ENCODE measurements around the gene SGMS1.

The SGMS1 gene

GRCh38 chr10:50407076-50407801 lies 216.5 kb downstream of the SGMS1 start:
- FAIRE-seq (no peak), DNase-seq (ENCODE audit: insufficient read length, low spot score) (no peak)

DNA sequence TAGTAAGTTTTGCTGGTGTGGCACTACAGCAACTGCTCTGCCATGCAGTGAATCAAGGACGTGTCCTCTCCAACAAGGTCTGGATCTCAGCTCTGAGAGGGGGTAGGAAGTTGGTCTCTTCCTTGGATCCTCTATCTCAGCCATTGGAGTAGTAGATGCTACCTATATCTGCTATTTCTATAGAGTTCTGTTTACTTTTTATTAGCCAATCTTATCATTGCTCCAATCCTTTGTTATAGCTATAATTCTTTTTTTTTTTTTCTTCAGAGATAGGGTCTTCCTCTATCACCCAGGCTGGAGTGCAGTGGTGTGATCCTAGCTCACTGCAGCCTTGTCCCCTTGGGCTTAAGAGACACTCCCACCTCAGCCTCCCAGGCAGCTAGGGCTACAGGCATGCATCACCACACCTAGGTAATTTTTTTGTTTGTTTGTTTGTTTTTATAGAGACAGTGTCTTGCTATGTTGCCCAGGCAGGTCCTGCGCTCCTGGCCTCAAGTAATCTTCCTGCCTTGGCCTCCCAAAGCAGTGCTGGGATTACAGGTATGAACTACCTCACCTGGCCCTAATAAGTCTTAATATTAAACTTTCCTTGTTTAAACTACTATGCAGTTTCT lies 217.2 kb downstream of the SGMS1 start:
- FAIRE-seq (no peak), DNase-seq (ENCODE audit: insufficient read length, low spot score) (no peak)

DNA sequence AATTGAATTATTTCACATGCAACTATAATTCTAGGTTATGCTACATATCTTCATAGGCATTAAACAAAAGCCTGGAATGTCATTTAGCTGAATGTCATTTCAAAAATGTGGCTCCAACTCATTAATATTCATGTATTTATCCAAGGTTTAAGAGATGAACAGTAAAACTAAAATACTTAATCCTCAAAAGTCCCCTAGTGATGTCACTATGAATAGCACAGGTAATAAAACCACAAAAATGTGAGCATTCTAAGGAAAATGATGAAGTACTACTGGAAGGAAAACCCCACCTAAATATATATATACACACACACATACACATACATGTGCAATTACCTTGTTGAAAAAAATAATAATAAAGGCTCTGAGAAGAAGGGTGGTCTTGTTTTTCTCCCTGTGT lies 218.0 kb downstream of the SGMS1 start:
- DNase-seq (ENCODE audit: insufficient read length, low spot score) (no peak), FAIRE-seq (no peak)

DNA sequence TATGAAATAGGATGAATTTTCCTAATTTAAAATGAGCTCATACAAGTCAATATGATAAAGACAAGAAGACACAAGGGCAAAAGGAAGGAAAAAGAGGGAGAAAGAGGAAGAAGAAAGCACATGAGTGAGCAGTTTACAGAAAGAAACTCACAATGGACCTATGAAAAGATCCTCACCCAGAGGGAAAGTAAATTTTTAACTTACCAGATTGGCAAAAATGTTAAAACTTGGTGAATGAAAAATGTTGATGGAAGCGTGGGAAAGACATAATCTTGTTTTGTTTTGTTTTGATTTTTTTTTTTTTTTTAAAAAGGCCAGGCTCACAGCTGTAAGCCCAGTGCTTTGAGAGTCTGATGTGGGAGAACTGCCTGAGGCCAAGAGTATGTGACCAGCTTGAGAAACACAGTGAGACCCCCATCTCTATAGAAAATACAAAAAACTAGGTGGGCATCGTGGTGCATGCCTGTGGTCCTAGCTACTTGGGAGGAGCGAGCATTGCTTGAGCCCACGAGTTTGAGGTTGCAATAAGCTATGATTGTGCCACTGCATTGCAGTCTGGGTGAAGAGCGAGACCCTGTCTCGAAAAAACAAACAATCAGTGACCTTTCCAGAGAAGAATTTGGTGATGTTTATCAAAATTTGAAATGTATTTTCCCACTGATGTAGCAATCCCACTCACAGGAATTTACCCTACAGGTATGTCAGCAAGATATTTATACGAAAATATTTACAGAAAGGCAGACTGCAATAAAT lies 219.6 kb downstream of the SGMS1 start:
- no peak for FAIRE-seq
- no peak for DNase-seq (ENCODE audit: insufficient read length, low spot score)

- FAIRE-seq (no peak), DNase-seq (ENCODE audit: insufficient read length, low spot score) (no peak)
Observed at GRCh38 chr10:50403074-50403473, 220.7 kb downstream of the SGMS1 start.

DNA sequence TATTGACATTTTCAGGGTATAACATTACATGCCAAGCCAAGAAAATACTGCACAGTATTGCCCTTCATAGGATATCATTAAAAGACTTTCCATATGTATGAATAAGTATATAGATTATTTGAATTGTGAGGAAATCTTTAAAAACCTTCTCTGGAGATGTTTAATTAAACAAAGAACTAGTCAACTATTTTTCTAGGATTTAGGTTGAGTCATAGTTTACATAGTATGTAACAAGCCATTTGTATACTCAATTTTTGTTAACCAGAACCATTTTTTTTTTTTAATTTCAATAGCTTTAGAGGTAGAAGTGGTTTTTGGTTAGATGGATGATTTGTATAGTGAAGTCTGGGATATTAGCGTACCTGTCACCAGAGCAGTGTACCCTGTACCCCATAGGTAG lies 221.3 kb downstream of the SGMS1 start:
- FAIRE-seq (no peak), DNase-seq (ENCODE audit: insufficient read length, low spot score) (no peak)

DNA sequence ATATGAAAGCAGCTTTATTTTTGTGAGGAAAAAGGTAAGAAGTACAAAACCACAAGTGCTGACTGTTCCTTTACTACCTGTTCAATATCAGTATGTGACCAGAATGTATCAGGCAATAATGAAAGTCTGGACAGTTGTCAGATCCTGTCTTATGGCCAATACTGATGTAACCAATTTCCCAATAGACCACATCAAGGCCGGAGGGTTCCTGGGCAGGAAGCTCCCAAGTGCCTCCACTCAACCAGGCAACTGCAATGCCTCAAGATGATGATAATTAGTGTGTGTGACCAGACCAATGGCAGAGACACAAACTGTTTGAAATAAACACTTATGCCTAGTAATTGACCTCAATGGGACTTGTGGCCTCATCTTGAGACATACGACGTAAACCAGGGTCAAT lies 223.1 kb downstream of the SGMS1 start:
- no peak for DNase-seq (ENCODE audit: insufficient read length, low spot score)
- no peak for FAIRE-seq

GRCh38 chr10:50398823-50399222 lies 224.9 kb downstream of the SGMS1 start:
- FAIRE-seq = no peak

GRCh38 chr10:50398381-50398780 lies 225.4 kb downstream of the SGMS1 start:
- no peak for DNase-seq (ENCODE audit: insufficient read length, low spot score)
- no peak for FAIRE-seq

More at GRCh38 chr10:50398823-50399222, 224.9 kb downstream of the SGMS1 start:
- no peak for DNase-seq (ENCODE audit: insufficient read length, low spot score)

GRCh38 chr10:50397312-50398140 lies 226.2 kb downstream of the SGMS1 start:
- no peak for FAIRE-seq
- DNase-seq (ENCODE audit: insufficient read length, low spot score) = no peak

DNA sequence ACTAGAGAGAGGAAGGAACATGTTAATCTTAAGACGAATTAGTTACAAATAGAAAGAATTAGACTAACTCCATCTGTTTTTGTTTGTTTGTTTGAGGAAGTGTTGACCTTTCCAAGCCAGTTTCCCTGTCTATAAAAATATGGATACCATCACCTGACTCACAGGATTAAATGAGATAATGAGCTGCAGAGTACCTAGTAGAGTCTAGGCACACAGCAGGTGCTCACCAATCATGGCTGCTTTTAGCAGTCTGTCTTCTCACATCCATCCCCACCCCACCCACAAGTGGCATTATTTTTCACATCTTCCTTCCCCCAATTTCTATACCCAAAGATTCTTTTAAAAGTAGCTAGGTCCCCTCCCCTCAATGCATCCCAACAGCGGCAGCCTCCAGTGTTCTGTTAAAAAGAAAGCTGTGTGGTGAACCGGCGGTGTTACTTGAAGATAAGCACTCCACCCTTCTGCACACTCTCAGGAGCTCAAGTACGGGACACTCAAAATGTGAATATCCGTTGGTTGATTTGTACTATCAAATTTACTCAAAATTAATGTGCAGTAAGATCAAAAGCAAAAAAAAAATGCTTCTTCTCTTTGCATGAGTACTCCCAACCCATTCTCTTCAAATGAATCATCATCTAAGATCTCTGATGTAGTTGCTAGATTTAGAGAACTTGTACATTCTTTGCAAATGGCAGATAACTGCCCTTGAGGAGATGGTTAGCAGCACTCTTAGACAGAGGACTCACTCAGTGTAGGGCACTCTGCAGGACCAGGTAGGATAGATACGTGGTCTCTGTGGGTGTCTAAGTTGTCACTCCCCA lies 227.1 kb downstream of the SGMS1 start:
- DNase-seq (ENCODE audit: insufficient read length, low spot score) (no peak), FAIRE-seq (no peak)

GRCh38 chr10:50395851-50396250 lies 227.9 kb downstream of the SGMS1 start:
- FAIRE-seq (no peak), DNase-seq (ENCODE audit: insufficient read length, low spot score) (no peak)

DNA sequence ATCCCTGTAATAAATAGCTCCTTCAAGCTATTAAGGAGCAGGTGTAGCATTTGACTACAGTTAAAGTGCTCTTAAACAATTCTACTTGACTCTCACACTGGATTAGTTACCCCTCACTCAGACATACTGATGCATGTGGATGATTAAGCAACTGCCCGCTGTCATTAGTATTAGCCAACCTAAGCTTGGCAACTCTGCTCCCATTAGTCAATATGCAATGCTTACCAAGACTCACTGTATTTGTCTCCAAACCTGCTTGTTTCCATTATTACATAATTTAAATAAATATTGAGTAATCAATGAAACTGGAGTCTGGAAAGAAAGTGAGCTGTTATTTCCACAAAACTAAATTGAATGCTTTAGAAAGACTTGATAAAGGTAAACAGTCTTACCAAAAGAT lies 228.5 kb downstream of the SGMS1 start:
- FAIRE-seq (no peak), DNase-seq (ENCODE audit: insufficient read length, low spot score) (no peak)

DNA sequence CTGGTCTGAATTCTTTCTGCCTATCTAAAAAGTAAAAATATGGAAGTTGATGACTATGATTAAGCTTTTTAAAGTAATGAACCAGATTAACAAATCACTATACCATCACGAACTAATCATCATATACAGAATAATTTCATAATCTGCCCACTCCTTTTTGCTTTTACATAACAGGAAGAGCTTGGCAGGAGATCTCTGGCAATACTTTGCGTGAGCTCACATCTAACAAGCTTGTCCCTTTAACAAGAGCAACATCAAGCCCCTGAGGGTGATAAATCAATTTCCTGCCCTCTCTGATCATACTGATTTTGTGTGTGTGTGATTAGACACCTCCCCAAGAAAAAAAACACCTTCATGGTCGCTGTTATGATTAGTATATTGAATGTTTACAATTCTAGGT lies 228.9 kb downstream of the SGMS1 start:
- DNase-seq (ENCODE audit: insufficient read length, low spot score) (no peak), FAIRE-seq (no peak)

DNA sequence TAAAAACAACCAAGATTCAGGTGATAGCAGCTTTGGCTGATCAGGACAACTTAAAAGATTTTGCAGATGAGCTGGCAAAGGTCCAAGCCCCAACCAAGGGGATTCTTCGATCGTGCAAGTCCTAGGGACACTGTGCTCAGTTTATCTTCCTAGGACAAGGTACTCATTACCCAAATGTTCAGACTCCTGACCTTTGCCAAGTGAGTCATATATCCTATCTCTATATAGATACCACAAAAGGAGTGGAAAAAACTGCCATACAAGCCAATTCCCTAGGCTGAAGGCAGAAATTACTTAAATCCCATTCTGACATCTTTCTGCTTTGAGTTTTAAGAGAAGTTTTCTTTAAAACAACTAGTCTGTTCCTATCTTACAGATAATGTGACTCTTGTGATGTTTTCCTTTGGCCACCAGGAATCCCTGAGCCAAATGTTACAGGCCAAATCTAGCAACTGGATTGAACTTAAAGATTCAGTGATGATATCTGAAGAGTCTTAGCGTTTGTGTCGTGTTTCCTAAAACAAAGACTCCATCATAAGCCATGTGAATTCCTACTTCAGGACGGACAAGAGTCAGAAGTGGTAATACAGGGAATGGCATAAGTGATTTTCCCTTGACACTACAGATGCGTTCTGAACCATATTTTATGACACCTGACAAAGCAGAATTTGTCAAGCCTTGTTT lies 229.8 kb downstream of the SGMS1 start:
- DNase-seq (ENCODE audit: insufficient read length, low spot score) (no peak), FAIRE-seq (no peak)

GRCh38 chr10:50392966-50393718 lies 230.6 kb downstream of the SGMS1 start:
- FAIRE-seq (no peak), DNase-seq (ENCODE audit: insufficient read length, low spot score) (no peak)

DNA sequence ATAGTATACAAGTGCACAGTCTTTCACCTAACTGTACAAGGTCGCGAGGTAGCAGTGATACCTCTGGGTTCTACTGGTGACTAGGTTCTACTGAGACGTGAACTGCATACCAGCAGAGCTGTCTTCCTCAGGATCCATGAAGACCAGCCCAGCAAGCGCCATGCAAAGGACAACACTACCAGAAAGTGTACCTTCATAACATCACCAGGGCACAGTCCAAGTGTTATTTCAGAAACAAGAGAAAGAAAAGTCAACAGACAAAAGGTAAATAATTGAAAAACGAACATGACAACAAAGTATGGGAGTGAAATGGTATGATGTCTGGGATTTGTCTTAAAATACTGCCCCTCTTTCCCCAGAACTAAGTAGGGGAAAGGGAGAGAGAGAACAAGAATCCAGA lies 231.3 kb downstream of the SGMS1 start:
- DNase-seq (ENCODE audit: insufficient read length, low spot score) (no peak), FAIRE-seq (no peak)

GRCh38 chr10:50390302-50390701 lies 233.5 kb downstream of the SGMS1 start:
- FAIRE-seq = no peak

DNA sequence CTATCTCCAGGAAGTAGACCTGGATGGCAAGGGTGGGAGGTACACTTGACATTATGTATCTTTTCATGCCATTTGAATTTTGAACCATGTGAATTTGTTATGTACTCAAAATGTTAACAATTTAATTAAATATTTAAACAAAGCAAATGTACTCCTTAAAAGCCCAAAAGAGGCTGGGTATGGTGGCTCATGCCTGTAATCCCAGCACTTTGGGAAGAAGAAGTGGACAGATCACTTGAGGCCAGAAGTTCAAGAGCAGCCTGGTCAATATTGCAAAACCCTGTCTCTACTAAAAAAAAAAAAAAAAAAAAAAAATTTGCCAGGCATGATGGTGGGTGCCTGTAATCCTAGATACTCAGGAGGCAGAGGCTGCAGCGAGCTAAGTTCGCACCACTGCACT lies 235.6 kb downstream of the SGMS1 start:
- FAIRE-seq (no peak), DNase-seq (ENCODE audit: insufficient read length, low spot score) (no peak)

More at GRCh38 chr10:50390302-50390701, 233.5 kb downstream of the SGMS1 start:
- no peak for DNase-seq (ENCODE audit: insufficient read length, low spot score)

Data from HTR-8/SVneo (cell line).